HG03439 (cell line): ENCODE results near the gene NTN1.

Source experiments
- ATAC-seq: cut with Tn5 transposase; IDR thresholded peaks from one replicate; pipeline ENCODE4 v1.9.1; 2021; ENCODE audit warnings: mild to moderate bottlenecking, moderate library complexity; ENCODE audit not compliant: unreplicated experiment

The NTN1 gene

GRCh38 chr17:9004961-9005285 is 16.4 kb upstream of the NTN1 start:
- ATAC-seq, result no peak

GRCh38 chr17:9006175-9006767 is 15.0 kb upstream of the NTN1 start:
- no peak for ATAC-seq

GRCh38 chr17:9007052-9007714 is 14.1 kb upstream of the NTN1 start:
- ATAC-seq, result no peak

DNA sequence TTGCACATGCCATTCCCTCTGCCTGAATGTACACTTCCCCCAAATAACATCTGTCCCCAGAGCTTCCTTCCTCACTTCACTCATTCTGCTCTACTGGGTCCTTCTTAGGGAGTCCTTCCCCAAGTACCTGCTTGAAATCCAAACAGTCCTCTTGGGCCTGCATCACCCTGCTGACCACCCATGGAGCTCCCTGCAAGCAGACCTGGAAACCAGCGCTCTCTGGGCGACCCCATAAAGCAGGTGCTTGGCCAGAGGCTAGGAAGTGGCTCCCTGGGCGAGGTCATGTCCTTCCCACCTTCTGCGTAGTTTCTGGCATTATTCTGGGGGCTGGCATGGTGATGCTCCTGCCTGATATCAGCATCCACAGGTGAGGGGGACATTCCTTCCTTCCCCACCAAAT is 12.2 kb upstream of the NTN1 start:
- no peak for ATAC-seq

DNA sequence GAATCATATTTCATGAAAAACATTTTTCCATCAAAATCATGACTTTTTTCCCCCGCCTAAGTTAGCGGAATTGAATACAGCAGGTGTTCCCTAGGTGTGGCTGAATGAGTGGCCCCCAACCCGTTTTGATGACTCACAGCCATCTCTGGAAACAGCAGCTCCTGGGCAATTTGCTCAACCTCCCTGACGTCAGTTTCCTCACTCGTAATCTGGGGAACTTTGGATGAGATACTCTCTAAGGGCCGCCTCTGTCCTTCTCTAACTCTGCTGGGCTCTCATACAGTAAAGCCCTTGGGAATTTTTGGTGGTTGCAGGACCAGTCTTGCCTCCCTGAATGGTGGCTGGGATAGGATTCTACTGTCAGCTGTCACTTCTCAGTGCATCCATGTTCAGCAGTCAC is 11.6 kb upstream of the NTN1 start:
- no peak for ATAC-seq

GRCh38 chr17:9011001-9011400 is 10.3 kb upstream of the NTN1 start:
- ATAC-seq, result no peak

- no peak for ATAC-seq
Measured at GRCh38 chr17:9016941-9017552, 4.3 kb upstream of the NTN1 start.

DNA sequence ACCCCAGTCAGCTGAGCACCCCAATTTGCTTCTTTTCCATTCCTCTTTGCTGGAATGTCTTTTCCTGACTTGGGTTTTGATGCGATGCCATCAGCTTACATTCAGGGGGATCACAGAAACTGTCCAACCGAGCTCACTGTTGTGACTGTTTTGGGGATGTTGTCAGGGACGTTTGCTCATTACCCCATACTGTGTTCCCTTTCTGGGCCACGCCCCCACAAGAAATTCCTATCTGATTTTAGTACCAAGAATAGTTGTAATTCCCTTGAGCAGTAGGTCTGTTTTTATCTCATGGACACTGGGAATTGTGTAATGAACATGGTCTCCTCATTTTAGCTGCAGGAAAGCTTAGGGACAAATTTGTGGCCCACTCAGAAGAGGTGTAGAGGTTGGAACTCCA is 2.6 kb upstream of the NTN1 start:
- ATAC-seq, result no peak

- no peak for ATAC-seq
Measured at GRCh38 chr17:9020096-9020823, 1.1 kb upstream of the NTN1 start.

GRCh38 chr17:9020824-9021157 is 519 bp upstream of the NTN1 start:
- ATAC-seq, result no peak

GRCh38 chr17:9021992-9022572 is 772 bp downstream of the NTN1 start:
- ATAC-seq, result no peak

- ATAC-seq, result no peak
Measured at GRCh38 chr17:9022573-9023391, 1.5 kb downstream of the NTN1 start.

GRCh38 chr17:9023392-9024218 is 2.3 kb downstream of the NTN1 start:
- no peak for ATAC-seq

DNA sequence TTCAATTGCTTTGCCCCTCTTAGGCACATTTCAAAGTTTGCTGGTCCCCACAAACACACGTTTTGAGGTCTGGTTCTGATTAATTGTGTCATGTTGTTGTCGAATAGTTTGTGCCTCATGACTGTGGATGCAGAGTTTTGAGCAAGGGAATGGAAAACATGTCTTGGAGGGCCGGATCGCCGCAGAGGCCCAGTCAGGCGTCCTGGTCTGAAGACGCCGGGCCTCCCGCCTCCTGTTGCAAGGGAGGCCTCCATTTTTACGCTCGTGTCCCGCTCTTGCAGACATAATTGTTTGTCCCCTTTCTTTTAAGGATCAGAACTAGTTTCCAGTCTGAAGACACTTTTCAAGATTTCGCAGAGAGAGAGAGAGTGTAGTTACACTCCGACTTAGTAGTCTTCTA is 3.2 kb downstream of the NTN1 start:
- ATAC-seq, result no peak

GRCh38 chr17:9026741-9027140 is 5.4 kb downstream of the NTN1 start:
- ATAC-seq, result no peak

DNA sequence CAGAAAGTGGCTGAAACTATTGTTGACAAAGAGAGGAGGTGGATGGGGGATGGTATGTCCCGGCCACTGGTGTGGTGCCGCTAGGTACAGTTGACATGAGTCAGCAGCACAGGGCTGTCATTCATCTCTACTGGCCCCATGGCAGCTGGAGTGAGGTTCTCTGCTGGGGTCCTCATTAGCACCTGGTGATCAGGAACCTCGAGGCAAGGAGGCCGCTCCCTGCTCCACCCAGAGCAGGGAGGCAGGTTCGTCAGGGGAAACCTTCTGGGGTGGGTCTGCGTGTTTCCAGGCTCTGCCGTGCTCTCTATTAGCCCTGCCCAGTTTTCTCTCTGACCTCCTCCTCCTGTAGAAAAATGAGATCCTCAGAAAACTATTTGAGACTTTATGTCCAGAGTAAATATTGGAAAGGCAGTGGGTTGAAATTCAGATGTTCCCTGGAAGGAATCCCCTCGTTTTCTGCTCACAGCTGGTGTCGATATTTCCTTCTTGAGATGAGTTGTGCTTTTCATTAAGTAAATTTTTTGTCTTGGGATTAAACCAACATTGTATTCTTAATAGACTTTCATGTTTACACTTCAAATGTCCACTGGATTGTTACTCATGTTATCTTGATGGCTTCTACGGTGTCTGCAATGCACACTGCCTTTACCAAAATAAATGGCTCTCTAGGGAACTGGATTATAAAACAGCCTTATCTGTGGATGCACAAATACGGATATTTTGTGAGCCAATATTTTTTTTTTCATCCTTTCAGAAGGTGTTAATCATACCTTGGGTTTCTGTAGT is 7.1 kb downstream of the NTN1 start:
- ATAC-seq, result no peak

GRCh38 chr17:9028988-9029570 is 7.8 kb downstream of the NTN1 start:
- ATAC-seq, result no peak

DNA sequence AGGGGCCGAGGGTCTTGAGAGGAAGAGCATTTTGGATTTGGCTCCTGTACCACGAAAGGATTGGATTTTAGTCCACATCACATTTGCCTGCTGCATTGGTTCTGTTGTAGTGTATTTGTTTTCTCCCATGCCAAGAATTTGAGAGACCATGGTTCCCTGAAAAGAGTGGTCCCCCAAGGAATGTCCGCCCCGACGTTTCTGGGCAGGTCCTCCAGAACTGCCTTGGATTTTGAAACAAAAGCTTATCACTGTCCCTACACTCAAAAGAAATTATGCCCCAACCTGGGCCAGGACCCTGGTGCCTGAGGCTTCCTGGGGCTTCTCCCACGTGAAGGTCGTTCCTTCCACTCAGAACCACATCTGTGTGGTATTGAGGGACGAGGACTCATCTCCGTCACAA is 10.8 kb downstream of the NTN1 start:
- no peak for ATAC-seq

GRCh38 chr17:9032583-9032982 is 11.3 kb downstream of the NTN1 start:
- no peak for ATAC-seq
